Neuronal stem cell (in vitro differentiated cells): Measurements from ENCODE around the gene IL17C.
"Not testable (repeated sequence)": the region's sequence is repeated elsewhere in the genome, so short reads cannot be mapped to it uniquely, and the experiment has no call there.

ENCODE experiments used
- DNase-seq: peaks from one replicate; pipeline ENCODE4 v3.0.0-alpha.2; 2013; ENCODE audit warnings: low spot score
- H2AFZ ChIP-seq: one replicate; pipeline ENCODE4 v1.6.1; 2013; ENCODE audit warnings: mild to moderate bottlenecking, low read length, inconsistent platforms
- H2AK5ac ChIP-seq: 2 replicates; pipeline ENCODE4 v1.6.1; 2013; ENCODE audit warnings: low read depth, mild to moderate bottlenecking, inconsistent platforms, low read length, moderate library complexity, mixed read lengths
- H2BK120ac ChIP-seq: 2 replicates; pipeline ENCODE4 v1.6.1; 2013; ENCODE audit warnings: low read depth, mild to moderate bottlenecking, inconsistent platforms, low read length, moderate library complexity, mixed read lengths
- H2BK12ac ChIP-seq: one replicate; pipeline ENCODE4 v1.6.1; 2013; ENCODE audit warnings: low read length, inconsistent platforms
- H2BK15ac ChIP-seq: 2 replicates; pipeline ENCODE4 v1.6.1; 2013; ENCODE audit warnings: mild to moderate bottlenecking, low read length, inconsistent platforms, mixed read lengths
- H2BK5ac ChIP-seq: one replicate; pipeline ENCODE4 v1.6.1; 2013; ENCODE audit warnings: inconsistent platforms, mild to moderate bottlenecking, low read length, moderate library complexity
- H3K14ac ChIP-seq: one replicate; pipeline ENCODE4 v1.6.1; 2013; ENCODE audit warnings: low read length, inconsistent platforms
- H3K18ac ChIP-seq: 2 replicates; pipeline ENCODE4 v1.6.1; 2013; ENCODE audit warnings: low read length, inconsistent platforms
- H3K23ac ChIP-seq: 2 replicates; pipeline ENCODE4 v1.6.1; 2013; ENCODE audit warnings: low read depth, mild to moderate bottlenecking, mixed read lengths, low read length, inconsistent platforms; ENCODE audit not compliant: poor library complexity
- H3K27ac ChIP-seq: replicated peaks from 3 replicates; pipeline ENCODE4 v1.5.1; 2013; ENCODE audit warnings: low read length, inconsistent platforms
- H3K27me3 ChIP-seq, 3 experiments: 2 replicates each; pipeline ENCODE4 v1.6.1; 2013; ENCODE audit warnings: low read length in 3 of 3, mild to moderate bottlenecking in 2 of 3, inconsistent platforms in 1 of 3, low read depth in 1 of 3, mixed read lengths in 1 of 3, moderate library complexity in 1 of 3; ENCODE audit not compliant: control insufficient read depth in 3 of 3, insufficient read depth in 3 of 3
- H3K36me3 ChIP-seq, 2 donors: replicated peaks in 1 of 2; 2 replicates each; pipeline ENCODE4 v1.6.1; 2013; ENCODE audit warnings: low read length in 2 of 2; ENCODE audit not compliant: control insufficient read depth in 2 of 2, insufficient read depth in 2 of 2
- H3K4ac ChIP-seq: 2 replicates; pipeline ENCODE4 v1.6.1; 2013; ENCODE audit warnings: inconsistent platforms, mild to moderate bottlenecking, low read length, moderate library complexity
- H3K4me1 ChIP-seq, 2 donors: 1 replicate in 1 of 2; 2 replicates in 1 of 2; pipeline ENCODE4 v1.6.1; 2013; ENCODE audit warnings: low read length in 2 of 2, low read depth in 1 of 2; ENCODE audit not compliant: control insufficient read depth in 2 of 2, insufficient read depth in 1 of 2
- H3K4me2 ChIP-seq: one replicate; pipeline ENCODE4 v1.6.1; 2013; ENCODE audit warnings: mild to moderate bottlenecking, low read length, inconsistent platforms; ENCODE audit not compliant: insufficient read depth, poor library complexity, severe bottlenecking
- H3K4me3 ChIP-seq, 2 donors: 2 replicates each; pipeline ENCODE4 v1.5.1; 2013; ENCODE audit warnings: low read length in 2 of 2, mild to moderate bottlenecking in 2 of 2, inconsistent platforms in 1 of 2, moderate library complexity in 1 of 2
- H3K79me1 ChIP-seq: one replicate; pipeline ENCODE4 v1.6.1; 2013; ENCODE audit warnings: low read depth, mild to moderate bottlenecking, inconsistent platforms, low read length, moderate library complexity
- H3K9ac ChIP-seq: one replicate; pipeline ENCODE4 v1.6.1; 2013; ENCODE audit warnings: mild to moderate bottlenecking, low read depth, low read length, inconsistent platforms; ENCODE audit not compliant: poor library complexity
- H3K9me3 ChIP-seq, 2 donors: replicated peaks in 1 of 2; 2 replicates each; pipeline versions ENCODE3 to v1.6.1; 2013; ENCODE audit warnings: low read length in 2 of 2, mild to moderate bottlenecking in 2 of 2, inconsistent platforms in 1 of 2, low read depth in 1 of 2, mixed read lengths in 1 of 2, moderate library complexity in 1 of 2; ENCODE audit not compliant: control insufficient read depth in 2 of 2, insufficient read depth in 1 of 2
- H4K8ac ChIP-seq: one replicate; pipeline ENCODE4 v1.6.1; 2013; ENCODE audit warnings: low read depth, mild to moderate bottlenecking, inconsistent platforms, low read length, moderate library complexity
- H4K91ac ChIP-seq: one replicate; pipeline ENCODE4 v1.6.1; 2013; ENCODE audit warnings: low read length, low read depth, mild to moderate bottlenecking, inconsistent platforms; ENCODE audit not compliant: poor library complexity
- WGBS, 2 donors: extraction: QIAGEN DNeasy Blood & Tissue Kit; methylation state at CpG; one replicate each; pipeline ENCODE4 v1.1.7; 2013; ENCODE audit warnings: missing lambda C conversion rate in 2 of 2, mixed read lengths in 1 of 2; ENCODE audit not compliant: insufficient read length in 2 of 2, insufficient replicate concordance in 1 of 2; ENCODE audit errors: extremely low coverage in 2 of 2; 5-methylcytosine and 5-hydroxymethylcytosine counted together

IL17C gene

GRCh38 chr16:88665148-88665547 lies 26.8 kb downstream of the IL17C start:
- H2AFZ ChIP-seq, result no peak overlapping the region
- no peak overlapping the region for H4K8ac ChIP-seq
- H3K23ac ChIP-seq, result no peak overlapping the region
- H2AK5ac ChIP-seq, result no peak overlapping the region
- no CpG with 5 or more reads among the region's 4 CpGs for WGBS, 2 donors
- no peak overlapping the region for H3K4me3 ChIP-seq
- no peak overlapping the region for H3K27ac ChIP-seq
- no peak overlapping the region for H2BK12ac ChIP-seq
- H3K27me3 ChIP-seq, result no peaks in the 10 kb centered on the region
- no peak overlapping the region for H4K91ac ChIP-seq
- H3K9me3 ChIP-seq, result no peaks in the 10 kb centered on the region
- no peak overlapping the region for H3K4me2 ChIP-seq
- H3K14ac ChIP-seq, result no peak overlapping the region
- no peak overlapping the region for H2BK5ac ChIP-seq
- no peak overlapping the region for H2BK15ac ChIP-seq
- H3K18ac ChIP-seq, result no peak overlapping the region
- peaks cover 2 to 30% of the 10 kb centered on the region in 2 donors for H3K36me3 ChIP-seq
- H3K79me1 ChIP-seq, result peaks cover 12% of the 10 kb centered on the region
- no peak overlapping the region for H3K9ac ChIP-seq
- no peak overlapping the region for H3K4ac ChIP-seq
- H2BK120ac ChIP-seq, result no peak overlapping the region
- no peak for DNase-seq
- H3K4me1 ChIP-seq, result peaks cover 5 to 6% of the 10 kb centered on the region in 2 donors

DNA sequence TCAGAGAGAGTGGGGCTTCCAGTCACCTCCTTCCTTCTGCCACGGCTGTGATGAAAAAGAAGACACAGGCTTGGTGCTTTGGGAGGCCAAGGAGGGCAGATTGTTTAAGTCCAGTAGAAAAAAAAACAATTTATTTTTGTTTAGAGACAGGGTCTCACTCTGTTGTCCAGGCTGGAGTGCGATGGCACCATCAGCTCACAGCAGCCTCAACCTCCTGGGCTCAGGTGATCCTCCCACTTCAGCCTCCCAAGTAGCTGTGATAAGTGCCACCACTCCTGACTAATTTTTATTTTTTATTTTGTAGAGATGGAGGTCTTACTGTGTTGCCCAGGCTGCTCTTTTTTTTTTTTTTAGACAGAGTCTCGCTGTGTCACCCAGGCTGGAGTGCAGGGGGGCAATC lies 27.2 kb downstream of the IL17C start:
- Histone ChIP-seq H3K4me3 (no peak overlapping the region), H3K4me1 (peaks cover 5 to 6% of the 10 kb centered on the region in 2 donors), H3K9ac (no peak overlapping the region), H4K91ac (no peak overlapping the region), H2BK5ac (no peak overlapping the region), H2BK15ac (no peak overlapping the region), H3K79me1 (peaks cover 11% of the 10 kb centered on the region), H2AFZ (no peak overlapping the region), H3K14ac (no peak overlapping the region), H3K36me3 (peaks cover 2 to 26% of the 10 kb centered on the region in 2 donors), H3K18ac (no peak overlapping the region), H3K23ac (no peak overlapping the region), H2BK12ac (no peak overlapping the region), H2BK120ac (no peak overlapping the region), H2AK5ac (no peak overlapping the region), H3K4ac (no peak overlapping the region), H3K27ac (no peak overlapping the region), H3K4me2 (no peak overlapping the region), H4K8ac (no peak overlapping the region), H3K27me3 (no peaks in the 10 kb centered on the region), H3K9me3 (no peaks in the 10 kb centered on the region)
- no peak for DNase-seq
- WGBS, 2 donors, result no CpG with 5 or more reads among the region's 3 CpGs

DNA sequence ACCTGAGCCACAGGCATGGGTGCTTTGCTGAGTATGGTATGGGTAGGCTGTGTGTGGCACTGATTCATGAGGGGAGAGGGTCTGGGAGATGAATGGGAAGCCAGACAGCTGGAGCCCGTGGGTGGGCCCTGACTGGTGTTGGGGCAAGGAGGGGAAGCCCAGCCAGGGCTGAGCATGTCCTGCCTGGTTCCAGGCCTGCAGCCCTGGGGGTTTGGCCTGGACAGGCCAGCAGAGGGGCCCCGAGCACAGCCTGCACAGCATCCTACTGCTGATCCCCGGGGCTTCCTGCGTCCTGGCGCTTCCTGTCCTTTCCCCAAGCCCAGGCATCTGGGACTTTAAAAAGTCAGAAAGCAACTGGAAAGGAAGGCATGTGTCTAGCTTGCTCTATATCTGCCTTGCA lies 29.1 kb downstream of the IL17C start:
- H2BK15ac ChIP-seq, result no peak overlapping the region
- H3K9ac ChIP-seq, result peak overlapping the region; percentile 44
- H3K4me3 ChIP-seq, result no peak overlapping the region
- no peak overlapping the region for H2AK5ac ChIP-seq
- peaks cover 2 to 19% of the 10 kb centered on the region in 2 donors for H3K36me3 ChIP-seq
- peak overlapping the region; percentile 90 for H2BK5ac ChIP-seq
- H4K8ac ChIP-seq, result no peak overlapping the region
- H2BK120ac ChIP-seq, result no peak overlapping the region
- WGBS, 2 donors, result no CpG with 5 or more reads among the region's 5 CpGs
- H3K4me1 ChIP-seq, result peaks cover under 1 to 3% of the 10 kb centered on the region in 2 donors
- peak overlapping the region; percentile 30 for H3K27ac ChIP-seq
- H3K79me1 ChIP-seq, result peaks cover 9% of the 10 kb centered on the region
- peak overlapping the region; percentile 34 for H3K23ac ChIP-seq
- no peak overlapping the region for H3K14ac ChIP-seq
- H2AFZ ChIP-seq, result no peak overlapping the region
- no peak overlapping the region for H3K4me2 ChIP-seq
- DNase-seq, result no peak
- H3K9me3 ChIP-seq, result no peaks in the 10 kb centered on the region
- no peaks in the 10 kb centered on the region for H3K27me3 ChIP-seq
- H3K18ac ChIP-seq, result no peak overlapping the region
- no peak overlapping the region for H2BK12ac ChIP-seq
- no peak overlapping the region for H4K91ac ChIP-seq
- no peak overlapping the region for H3K4ac ChIP-seq

DNA sequence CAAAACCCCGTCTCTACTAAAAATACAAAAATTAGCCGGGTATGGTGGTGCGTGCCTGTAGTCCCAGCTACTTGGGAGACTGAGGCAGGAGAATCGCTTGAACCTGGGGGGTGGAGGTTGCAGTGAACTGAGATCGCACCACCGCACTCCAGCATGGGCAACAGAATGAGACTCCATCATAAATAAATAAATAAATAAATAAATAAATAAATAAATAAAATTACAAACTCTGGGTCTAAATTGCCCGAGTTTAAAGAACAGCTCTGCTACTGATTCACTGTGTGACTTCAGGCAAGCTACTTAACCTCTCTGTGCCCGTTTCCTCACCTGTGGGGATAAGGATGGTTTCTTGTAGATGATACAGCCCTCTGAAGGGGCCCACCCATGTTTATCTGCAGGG lies 31.1 kb downstream of the IL17C start:
- H3K27ac ChIP-seq, H3K9ac ChIP-seq, H2BK15ac ChIP-seq, H2BK120ac ChIP-seq, H3K4me3 ChIP-seq, H3K4me1 ChIP-seq, H2BK5ac ChIP-seq, H2AK5ac ChIP-seq, H3K79me1 ChIP-seq, H2BK12ac ChIP-seq, H3K4me2 ChIP-seq, DNase-seq, H3K9me3 ChIP-seq, H3K23ac ChIP-seq, H4K91ac ChIP-seq, H3K18ac ChIP-seq, H3K4ac ChIP-seq, H3K27me3 ChIP-seq, H4K8ac ChIP-seq, H2AFZ ChIP-seq, H3K14ac ChIP-seq: not testable (repeated sequence)
- H3K36me3 ChIP-seq, result peaks cover 2 to 19% of the 10 kb centered on the region in 2 donors
- WGBS, 2 donors, result no CpG with 5 or more reads among the region's 8 CpGs
